HL-60/S4 treated with retinoic acid at 250 ng/mL for 4 days and 3 days (cell line): ENCODE data around the gene TAS2R30.
"Not testable (repeated sequence)": the region's sequence is repeated elsewhere in the genome, so short reads cannot be mapped to it uniquely, and the experiment has no call there.

Experiments
- in situ Hi-C: fragments of 300-500 bp; cut with MboI; formaldehyde crosslinking; loops from 2 replicates; pipeline ENCODE4 v1.7.0; 2022; ENCODE audit warnings: low sequenced_read_pairs

Gene TAS2R30

DNA sequence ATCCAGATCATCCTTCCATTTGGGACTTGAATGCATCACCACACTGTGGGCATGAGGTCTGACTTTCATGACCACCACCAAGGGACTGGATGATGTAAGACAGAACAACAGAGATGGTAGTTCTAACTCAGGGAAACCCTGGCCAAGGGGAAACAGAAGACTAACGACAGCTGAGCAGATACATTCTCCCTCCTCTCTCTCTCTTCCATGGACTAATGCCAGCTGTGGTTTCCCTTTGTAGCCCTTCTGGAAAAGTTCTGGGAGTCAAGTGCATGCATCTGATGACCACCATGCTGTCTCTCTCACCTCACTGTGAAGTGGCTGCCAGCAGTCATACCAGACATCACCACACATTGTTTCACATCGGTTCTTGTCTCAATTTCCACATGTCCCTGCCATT lies 3.4 kb downstream of the TAS2R30 start:
- in situ Hi-C loops = no loop called here

DNA sequence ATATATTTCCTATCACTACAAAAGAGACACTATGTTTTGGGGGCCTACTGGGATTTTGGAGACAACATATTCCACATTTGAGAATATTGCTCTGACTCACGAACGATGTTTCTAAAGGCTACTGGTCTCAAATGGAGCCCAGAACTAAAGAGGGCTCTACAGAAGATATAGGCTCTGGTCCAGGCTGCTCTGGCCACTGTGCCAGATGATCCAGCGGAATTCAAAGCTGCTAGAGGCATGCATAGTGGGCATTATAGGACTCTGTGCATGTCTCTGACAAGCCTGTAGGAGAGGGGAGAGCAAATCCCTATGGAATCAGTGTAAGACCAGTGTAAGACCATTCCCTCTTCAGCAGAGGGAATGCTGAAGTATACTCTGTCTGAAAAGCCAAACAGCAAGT lies 4.1 kb downstream of the TAS2R30 start:
- in situ Hi-C loops = no loop called here

DNA sequence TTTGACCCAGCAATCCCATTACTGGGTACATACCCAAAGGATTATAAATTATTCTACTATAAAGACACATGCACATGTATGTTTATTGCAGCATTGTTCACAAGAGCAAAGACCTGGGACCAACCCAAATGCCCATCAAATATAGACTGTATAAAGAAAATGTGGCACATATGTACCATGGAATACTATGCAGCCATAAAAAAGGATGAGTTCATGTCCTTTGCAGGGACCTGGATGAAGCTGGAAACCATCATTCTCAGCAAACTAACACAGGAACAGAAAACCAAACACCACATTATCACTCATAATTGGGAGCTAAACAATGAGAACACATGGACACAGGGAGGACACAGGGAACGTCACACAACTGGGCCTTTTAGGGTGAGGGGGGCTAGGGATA lies 20.3 kb downstream of the TAS2R30 start:
- in situ Hi-C loops = not testable (repeated sequence)

DNA sequence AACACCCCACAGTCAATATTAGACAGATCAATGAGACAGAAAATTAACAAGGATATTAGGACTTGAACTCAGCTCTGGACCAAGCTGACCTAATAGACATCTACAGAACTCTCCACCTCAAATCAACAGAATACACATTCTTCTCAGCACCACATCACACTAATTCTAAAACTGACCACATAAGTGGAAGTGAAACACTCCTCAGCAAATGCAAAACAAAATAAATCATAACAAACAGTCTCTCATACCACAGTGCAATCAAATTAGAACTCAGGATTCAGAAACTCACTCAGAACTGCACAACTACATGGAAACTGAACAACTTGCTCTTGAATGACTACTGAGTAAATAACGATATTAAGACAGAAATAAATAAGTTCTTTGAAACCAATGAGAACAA lies 23.2 kb downstream of the TAS2R30 start:
- in situ Hi-C loops = not testable (repeated sequence)

DNA sequence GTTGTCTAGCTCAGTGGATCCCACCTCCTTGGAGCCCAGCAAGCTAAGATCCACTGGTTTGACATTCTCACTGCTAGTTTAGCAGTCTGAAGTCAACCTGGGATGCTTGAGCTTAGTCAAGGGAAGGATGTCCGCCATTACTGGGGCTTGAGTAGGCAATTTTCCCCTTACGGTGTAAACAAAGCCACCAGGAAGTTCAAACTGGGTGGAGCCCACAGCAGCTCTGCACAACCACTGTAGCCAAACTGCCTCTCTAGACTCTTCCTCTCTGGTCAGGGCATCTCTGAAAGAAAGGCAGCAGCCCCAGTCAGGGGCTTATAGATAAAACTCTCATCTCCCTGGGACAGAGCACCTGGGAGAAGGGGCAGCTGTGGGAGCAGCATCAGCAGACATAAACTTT lies 25.6 kb downstream of the TAS2R30 start:
- in situ Hi-C loops = no loop called here

DNA sequence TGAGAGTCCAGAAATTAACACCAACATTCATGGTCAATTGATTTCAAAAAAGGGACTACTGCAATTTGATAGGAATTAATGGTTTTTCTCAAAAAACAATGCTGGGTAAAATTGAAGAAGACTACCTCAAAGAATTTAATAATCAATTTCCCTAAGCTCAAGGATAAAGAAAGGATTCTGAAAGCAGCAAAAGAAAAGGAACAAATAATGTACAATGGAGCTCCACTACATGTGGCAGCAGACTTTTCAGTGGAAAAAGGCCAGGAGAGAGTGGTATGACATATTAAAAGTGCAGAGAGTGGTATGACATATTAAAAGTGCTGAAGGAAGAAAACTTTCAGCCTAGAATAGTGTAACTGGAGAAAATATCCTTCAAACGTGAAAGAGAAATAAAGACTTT lies 26.7 kb downstream of the TAS2R30 start:
- in situ Hi-C loops = no loop called here

DNA sequence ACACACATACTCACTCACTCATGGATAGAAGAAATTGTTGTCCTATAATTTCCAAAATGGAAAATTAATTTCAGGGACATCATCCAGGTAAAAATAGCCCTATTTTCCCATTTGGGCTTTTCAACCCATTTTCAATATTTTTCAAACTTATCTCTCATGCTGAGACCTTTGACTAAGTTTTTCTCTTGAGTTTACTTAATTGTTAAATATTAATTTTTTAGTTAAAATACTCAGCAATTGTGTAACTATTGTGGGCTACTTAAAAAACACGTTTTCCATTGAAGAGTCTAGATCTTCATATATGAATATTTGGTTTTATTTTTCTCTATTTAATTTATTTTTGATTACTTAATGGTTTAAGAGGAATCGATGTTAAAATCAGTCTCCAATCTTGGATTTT lies 28.2 kb downstream of the TAS2R30 start:
- in situ Hi-C loops = no loop called here

DNA sequence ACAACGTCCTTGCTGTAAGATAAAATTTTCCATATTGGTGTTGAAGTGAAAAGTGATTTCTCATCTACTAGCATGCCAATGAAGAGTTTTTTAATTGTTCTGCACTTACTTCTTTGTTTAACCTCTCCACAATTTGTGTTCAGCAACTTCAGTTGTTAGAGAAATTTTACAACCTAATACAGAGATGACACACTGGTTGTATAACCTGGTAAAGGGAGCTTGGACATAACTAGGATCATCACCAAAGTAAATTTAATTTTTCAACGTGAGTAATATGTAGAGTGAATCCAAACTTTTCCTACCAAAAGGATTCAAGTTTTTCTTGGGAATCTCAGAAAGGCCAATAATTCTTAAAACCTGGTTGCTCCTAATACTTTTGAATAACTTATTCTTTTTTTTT lies 28.9 kb downstream of the TAS2R30 start:
- in situ Hi-C loops = no loop called here

DNA sequence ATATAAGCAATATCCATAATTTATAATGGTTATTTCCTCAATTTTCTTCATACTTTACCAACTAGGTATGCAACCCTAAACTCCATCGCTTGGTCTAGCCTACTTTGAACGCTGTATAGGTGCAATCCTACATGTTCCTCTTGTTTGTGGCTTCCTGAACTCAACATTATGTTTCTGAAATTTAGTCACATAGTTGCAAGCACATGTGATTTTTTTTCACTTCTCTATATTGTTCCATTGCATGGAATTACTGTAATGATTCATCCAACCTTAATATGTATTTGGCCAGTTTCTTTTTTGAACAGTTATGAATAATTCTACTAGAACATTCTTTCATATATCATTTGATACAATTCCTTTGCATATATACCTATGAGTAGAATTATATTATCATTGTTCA lies 39.5 kb downstream of the TAS2R30 start:
- in situ Hi-C loops = not testable (repeated sequence)

DNA sequence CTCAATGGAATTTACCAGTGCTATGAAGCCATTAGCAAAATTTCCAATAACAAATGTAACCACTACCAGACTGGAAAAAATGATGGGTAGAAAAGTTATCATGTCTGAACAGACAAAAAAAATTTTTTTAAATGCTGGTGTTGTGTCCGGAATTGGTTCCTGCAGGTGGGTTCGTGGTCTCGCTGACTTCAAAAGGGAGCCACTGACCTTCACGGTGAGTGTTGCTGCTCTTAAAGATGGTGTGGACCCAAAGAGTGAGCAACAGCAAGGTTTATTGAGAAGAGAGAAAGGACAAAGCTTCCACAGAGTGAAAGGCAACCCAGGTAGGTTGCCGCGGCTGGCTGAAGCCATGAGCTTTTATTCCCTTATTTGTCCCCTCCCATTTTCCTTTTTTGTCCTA lies 42.3 kb downstream of the TAS2R30 start, which contains the start of gene TAS2R43:
TSS of gene TAS2R43 (minus strand) at position 186 of the 400 bp plus-strand sequence. CDS start at position 102, 84 bp downstream.
- in situ Hi-C loops = no loop called here

DNA sequence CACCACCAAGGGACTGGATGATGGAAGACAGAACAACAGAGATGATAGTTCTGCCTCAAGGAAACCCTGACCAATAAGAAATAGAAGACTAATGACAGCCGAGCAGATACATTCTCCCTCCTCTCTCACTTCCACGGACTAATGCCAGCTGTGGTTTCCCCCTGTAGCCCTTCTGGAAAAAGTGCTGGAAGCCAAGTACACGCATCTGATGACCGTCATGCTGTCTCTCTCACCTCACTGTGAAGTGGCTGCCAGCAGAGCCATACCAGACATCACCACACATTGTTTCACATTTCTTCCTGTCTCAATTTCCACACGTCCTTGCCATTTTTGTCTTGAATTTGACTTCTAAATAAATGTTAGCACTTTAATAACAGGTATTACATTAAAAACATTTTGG lies 45.2 kb downstream of the TAS2R30 start:
- in situ Hi-C loops = no loop called here

DNA sequence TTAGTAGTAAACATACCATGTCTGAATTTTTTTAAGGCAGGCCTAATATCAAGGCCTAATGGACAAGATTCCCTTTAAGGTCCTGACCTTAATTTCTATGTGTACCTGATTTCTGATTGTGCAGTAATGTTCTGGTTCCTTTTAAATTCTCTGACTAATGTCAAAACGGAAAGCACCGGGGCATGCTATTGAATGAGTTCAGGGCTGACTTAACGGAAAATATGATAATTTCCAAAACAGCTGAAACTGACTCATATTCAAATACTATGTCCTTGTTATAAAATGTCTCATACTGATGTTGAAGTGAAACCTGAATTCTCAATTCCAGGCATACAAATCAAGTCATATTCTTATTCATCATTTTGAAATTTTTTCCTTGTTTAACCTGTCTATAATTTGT lies 49.0 kb downstream of the TAS2R30 start:
- in situ Hi-C loops = no loop called here
